Endothelial cell of umbilical vein (primary cell): ENCODE measurements around the gene NALF2. TPM values are rescaled to one million over a fixed set of nuclear protein-coding genes. Genes with fewer than 3 reads are reported as not detected.

Experiments
- BruUV-seq: library from RNA; stranded (reverse); fragments of 400-500 nt; replicated peaks from 2 replicates; lab custom pipeline; 2021; lab: Mats Ljungman, UMichigan
- CTCF ChIA-PET: fragments of 300-600, 350-600 bp; sonication (Branson Sonifier 250); formaldehyde crosslinking; loops from one replicate; lab custom pipeline; 2021; ENCODE audit warnings: antibody characterized with exemption, inconsistent platforms; lab: Charles Lee
- POLR2A ChIA-PET: fragments of 300-600, 350-600 bp; sonication (Branson Sonifier 250); formaldehyde crosslinking; loops from one replicate; lab custom pipeline; 2021; ENCODE audit warnings: antibody characterized with exemption, inconsistent platforms; lab: Charles Lee
- DNase-seq: peaks from one replicate; pipeline ENCODE4 v3.0.0-alpha.2; 2011; ENCODE audit warnings: low read depth, low spot score
- FAIRE-seq: peaks from 2 replicates; lab custom pipeline; 2011; peaks lifted over from hg19 to GRCh38; lab: Jason Lieb, UNC
- H2AFZ ChIP-seq: 2 replicates; pipeline ENCODE4 v1.6.0; 2012; ENCODE audit warnings: low read depth, low read length, control low read depth, inconsistent platforms
- H3K27ac ChIP-seq: 2 replicates; pipeline ENCODE4 v1.5.1; 2011; ENCODE audit warnings: low read depth, mild to moderate bottlenecking, control low read depth, low read length, moderate library complexity; ENCODE audit not compliant: insufficient read depth
- H3K27me3 ChIP-seq, 2 experiments: 2 replicates each; pipeline versions ENCODE4 v1.6.0 to v1.6.1; 2011; ENCODE audit warnings: low read length in 2 of 2, mixed read lengths in 1 of 2; ENCODE audit not compliant: control insufficient read depth in 2 of 2, insufficient read depth in 2 of 2
- H3K36me3 ChIP-seq, 2 experiments: 2 replicates in 1 of 2; 3 replicates in 1 of 2; pipeline ENCODE4 v1.5.1; 2011; ENCODE audit warnings: low read length in 2 of 2, mild to moderate bottlenecking in 1 of 2, moderate library complexity in 1 of 2; ENCODE audit not compliant: control insufficient read depth in 2 of 2, insufficient read depth in 2 of 2; ENCODE audit errors: extremely low read depth in 1 of 2
- H3K4me1 ChIP-seq: 3 replicates; pipeline ENCODE4 v1.5.1; 2011; ENCODE audit warnings: mild to moderate bottlenecking, low read length; ENCODE audit not compliant: control insufficient read depth, insufficient read depth; ENCODE audit errors: extremely low read depth
- H3K4me2 ChIP-seq: 2 replicates; pipeline ENCODE4 v1.6.1; 2011; ENCODE audit warnings: low read length, control low read depth, mixed read lengths; ENCODE audit not compliant: insufficient read depth
- H3K4me3 ChIP-seq, 3 experiments: fragments of 200-600 bp in 1 of 3; sonication (generic), shearing (Covaris generic) in 1 of 3; replicated peaks in 1 of 3; 2 replicates each; pipeline ENCODE4 v1.5.1; 2011 to 2016; ENCODE audit warnings: control low read depth in 3 of 3, low read length in 3 of 3, mild to moderate bottlenecking in 2 of 3, inconsistent platforms in 1 of 3, low read depth in 1 of 3, moderate library complexity in 1 of 3; ENCODE audit not compliant: insufficient read depth in 1 of 3
- H3K79me2 ChIP-seq: 2 replicates; pipeline ENCODE4 v1.6.0; 2012; ENCODE audit warnings: low read length, inconsistent platforms; ENCODE audit not compliant: control insufficient read depth, insufficient read depth
- H3K9ac ChIP-seq: replicated peaks from 2 replicates; pipeline ENCODE3; 2011; ENCODE audit warnings: low read length, control low read depth; ENCODE audit not compliant: insufficient read depth; ENCODE audit errors: extremely low read depth
- H3K9me1 ChIP-seq: replicated peaks from 3 replicates; pipeline ENCODE4 v1.6.0; 2011; ENCODE audit warnings: mild to moderate bottlenecking, low read length; ENCODE audit not compliant: control insufficient read depth, insufficient read depth; ENCODE audit errors: extremely low read depth
- H3K9me3 ChIP-seq: replicated peaks from 2 replicates; pipeline ENCODE4 v1.5.1; 2012; ENCODE audit warnings: low read length, inconsistent platforms; ENCODE audit not compliant: control insufficient read depth, insufficient read depth
- H4K20me1 ChIP-seq: replicated peaks from 2 replicates; pipeline ENCODE3; 2011; ENCODE audit warnings: mild to moderate bottlenecking, low read length; ENCODE audit not compliant: control insufficient read depth, insufficient read depth; ENCODE audit errors: extremely low read depth
- CTCF ChIP-seq, 2 donors: IDR thresholded peaks; 1 replicate in 1 of 2; 2 replicates in 1 of 2; pipeline ENCODE4 v1.5.1; 2011; ENCODE audit warnings: low read length in 2 of 2, mild to moderate bottlenecking in 2 of 2, moderate library complexity in 2 of 2, control low read depth in 1 of 2, inconsistent platforms in 1 of 2, low read depth in 1 of 2; ENCODE audit not compliant: insufficient read depth in 1 of 2; ENCODE audit errors: extremely low read depth in 1 of 2
- MAX ChIP-seq: IDR thresholded peaks from 2 replicates; pipeline ENCODE4 v1.6.1; 2011; ENCODE audit not compliant: insufficient read depth, insufficient read length
- MYC ChIP-seq: IDR thresholded peaks from one replicate; pipeline ENCODE4 v1.6.1; 2011; ENCODE audit warnings: mild to moderate bottlenecking, low read depth, low read length
- dilution Hi-C: fragments of 300-500 bp; cut with MboI; formaldehyde crosslinking; loops from one replicate; pipeline ENCODE4 v1.15.0; 2019; ENCODE audit warnings: low sequenced_read_pairs; ENCODE audit not compliant: extremely low pct_ligation_motif_present
- intact Hi-C: fragments of 100-400 bp; cut with micrococcal nuclease; formaldehyde crosslinking; loops from one replicate; pipeline ENCODE4 v1.10.0; 2022
- polyA plus RNA-seq, 4 experiments: library from polyadenylated mRNA; depleted of rRNA in 3 of 4; stranded (reverse) in 3 of 4; unstranded in 1 of 4; fragments of >200 nt; gene quantifications; 2 replicates each; pipeline versions ENCODE4 v1.2.1 to v1.2.3, GENCODE V29; 2011 to 2012; ENCODE audit warnings: missing spikeins in 1 of 4
- total RNA-seq: library from RNA; stranded (reverse); gene quantifications from 2 replicates; pipeline ENCODE4 v1.2.3, GENCODE V29; 2021

The NALF2 gene
- total and polyA plus RNA-seq, 2 donors (not counting 3 experiments of a cell fraction or from before 2014, with no cell fraction given) = not detected

GRCh38 chrX:69552512-69552911 lies 48.4 kb downstream of the NALF2 start:
- H3K9me1 ChIP-seq = no peaks in the 10 kb centered on the region
- H3K9me3 ChIP-seq = no peaks in the 10 kb centered on the region
- intact Hi-C loops (no loop called here), dilution Hi-C loops (no loop called here)
- no peaks in the 10 kb centered on the region for H3K4me1 ChIP-seq
- ChIA-PET CTCF (no interaction called here), POLR2A (no interaction called here)
- no peak overlapping the region for H3K27ac ChIP-seq
- H4K20me1 ChIP-seq = no peaks in the 10 kb centered on the region
- no peaks in the 10 kb centered on the region for H3K27me3 ChIP-seq
- no peak overlapping the region for H2AFZ ChIP-seq
- FAIRE-seq (no peak), DNase-seq (no peak)
- no TSS peak for BruUV-seq
- H3K79me2 ChIP-seq = no peaks in the 10 kb centered on the region
- H3K9ac ChIP-seq = no peak overlapping the region
- no peak overlapping the region for H3K4me2 ChIP-seq
- no peak for TF ChIP-seq MYC
- TF ChIP-seq MAX = no peak
- no peak for TF ChIP-seq CTCF (IDR thresholded peaks at IDR 0.05; ENCODE audit: extremely low read depth in 1 of 2, insufficient read depth in 1 of 2, low read depth in 1 of 2, low read length in 2 of 2)
- H3K36me3 ChIP-seq = no peaks in the 10 kb centered on the region
- H3K4me3 ChIP-seq = no peak overlapping the region

Other genes with a start within 250 kb of the NALF2 start
- gene EDA, start 111.8 kb downstream of the NALF2 start, total RNA-seq = 0.44 and 1.2 TPM in 2 replicates
- gene EDA, start 111.8 kb downstream of the NALF2 start, polyA plus RNA-seq = 0.29 and 0.37 TPM in 2 replicates